Activated naive CD4-positive, alpha-beta T cell treated with anti-CD3 and anti-CD28 coated beads, Interleukin-2, amount 10 ng/mL, durations not matched to agents 5 hours and 36 hours (primary cell): ENCODE measurements around the gene HMGN5. TPM values are rescaled to one million over a fixed set of nuclear protein-coding genes. Genes with fewer than 3 reads are reported as not detected.

Source experiments
- total RNA-seq, 2 experiments: library from RNA; stranded (reverse); gene quantifications; one replicate each; pipeline ENCODE4 v1.2.3, GENCODE V29; 2021

The HMGN5 gene
- total RNA-seq = 1 to 10 TPM; 2.5 to 2.8 TPM

GRCh38 chrX:81201671-81202455 is at the start of gene HMGN5, which contains the start of gene SH3BGRL:
HMGN5 (minus strand) TSS chrX:81201913; CDS start chrX:81121549, 80,364 bp downstream.
SH3BGRL (plus strand) TSS chrX:81202102; CDS start chrX:81202201, 99 bp downstream.

Other genes starting within 250 kb of the HMGN5 start
- gene SH3BGRL, start 189 bp upstream of the HMGN5 start, total RNA-seq = 10 to 100 TPM; 85.7 to 87.7 TPM